ENCODE measurements around the gene EPN2. TPM values are rescaled to one million over a fixed set of nuclear protein-coding genes. Genes with fewer than 3 reads are reported as not detected.

EPN2 gene
- total and polyA plus RNA-seq, 9 donors: 21.6 to 68.9 (median 52.7) TPM

MicroRNA genes within 50 kb of the gene (microRNA counts, 767-probe panel; counts per million panel counts)
- 4,151 counts per million, percentile 90 among the panel's probes with 10 or more counts for microRNA hsa-miR-1180

Small RNAs within 50 kb of the gene (microRNA-seq; reads per million reads assigned to microRNA genes)
- gene MIR1180: 137 to 442 (median 144) reads per million in 3 donors

Small RNAs within 50 kb of the gene (small RNA-seq; reads per million reads assigned to genes)
- gene MIR1180: 2.6 reads per million, percentile 75 among the genes with 10 or more reads in this experiment

Other genes with a start within 250 kb of the EPN2 start
- 1 to 10 TPM; 2.1 to 5.1 (median 2.6) TPM for gene FAM83G, start 232.6 kb upstream of the EPN2 start, total RNA-seq
- gene FAM83G, start 232.6 kb upstream of the EPN2 start, polyA plus RNA-seq: 1 to 10 TPM in 1 of 2 donors, under 1 TPM in 1; 0.93 to 1.3 TPM
- gene GRAP, start 190.4 kb upstream of the EPN2 start, total RNA-seq: 1 to 10 TPM in 6 of 7 donors, under 1 TPM in 1; 0.61 to 5.7 (median 2.5) TPM
- 1 to 10 TPM; 1.9 to 7.2 TPM for gene GRAP, start 190.4 kb upstream of the EPN2 start, polyA plus RNA-seq
- 1 to 10 TPM in 5 of 7 donors, under 1 TPM in 1, not detected in 1; 0.76 to 5.1 (median 1.8) TPM for gene GRAPL, start 109.8 kb upstream of the EPN2 start, total RNA-seq
- 1 to 10 TPM; 1.0 to 3.6 TPM for gene GRAPL, start 109.8 kb upstream of the EPN2 start, polyA plus RNA-seq
- 10 to 100 TPM; 19.6 to 60.5 (median 26.9) TPM for gene B9D1, start 125.4 kb downstream of the EPN2 start, total RNA-seq
- 10 to 100 TPM; 11.9 to 16.8 TPM for gene B9D1, start 125.4 kb downstream of the EPN2 start, polyA plus RNA-seq
- gene MAPK7, start 141.1 kb downstream of the EPN2 start, total RNA-seq: 10 to 100 TPM; 14.3 to 74.6 (median 40.6) TPM
- 10 to 100 TPM; 15.2 to 23.0 TPM for gene MAPK7, start 141.1 kb downstream of the EPN2 start, polyA plus RNA-seq
- gene MFAP4, start 149.8 kb downstream of the EPN2 start, total RNA-seq: 100 to 1,000 TPM in 5 of 7 donors, 10 to 100 TPM in 2; 46.5 to 285 (median 168) TPM
- gene MFAP4, start 149.8 kb downstream of the EPN2 start, polyA plus RNA-seq: 100 to 1,000 TPM; 179 to 380 TPM
- 1 to 10 TPM in 5 of 7 donors, under 1 TPM in 2; 0.24 to 6.9 (median 2.1) TPM for gene RNF112, start 173.9 kb downstream of the EPN2 start, total RNA-seq
- gene RNF112, start 173.9 kb downstream of the EPN2 start, polyA plus RNA-seq: 1 to 10 TPM; 1.4 to 1.6 TPM